ENCODE data around the gene IDH3A.
"Not testable (repeated sequence)": the region's sequence is repeated elsewhere in the genome, so short reads cannot be mapped to it uniquely, and the experiment has no call there.

Gene IDH3A

DNA sequence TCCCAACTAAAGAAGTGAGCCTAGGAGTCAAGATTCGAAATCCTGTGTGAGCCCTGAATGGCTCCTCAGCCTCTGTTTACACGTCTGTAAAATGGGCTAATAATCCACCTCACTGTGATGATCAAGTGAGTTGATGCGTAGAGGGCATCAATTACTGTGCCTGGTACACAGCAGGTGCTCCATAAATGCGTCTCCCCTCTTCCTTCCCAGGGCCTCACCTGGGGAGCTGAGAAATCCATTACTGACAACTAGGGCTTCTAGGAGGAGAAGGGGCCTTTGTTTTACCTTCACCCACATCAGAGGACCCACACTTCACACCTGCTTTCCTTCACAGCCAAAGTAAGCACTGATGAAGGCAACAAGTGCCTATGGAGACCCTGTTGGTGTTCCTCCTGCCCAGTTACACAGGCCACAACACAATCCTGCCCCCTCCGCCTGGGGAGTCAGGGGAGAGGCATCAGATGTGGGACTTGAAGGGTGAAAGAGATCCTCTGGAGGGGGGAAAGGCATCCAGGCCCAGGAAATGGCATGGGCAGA is 19.3 kb upstream of the IDH3A start:
- no peak for DNase-seq

DNA sequence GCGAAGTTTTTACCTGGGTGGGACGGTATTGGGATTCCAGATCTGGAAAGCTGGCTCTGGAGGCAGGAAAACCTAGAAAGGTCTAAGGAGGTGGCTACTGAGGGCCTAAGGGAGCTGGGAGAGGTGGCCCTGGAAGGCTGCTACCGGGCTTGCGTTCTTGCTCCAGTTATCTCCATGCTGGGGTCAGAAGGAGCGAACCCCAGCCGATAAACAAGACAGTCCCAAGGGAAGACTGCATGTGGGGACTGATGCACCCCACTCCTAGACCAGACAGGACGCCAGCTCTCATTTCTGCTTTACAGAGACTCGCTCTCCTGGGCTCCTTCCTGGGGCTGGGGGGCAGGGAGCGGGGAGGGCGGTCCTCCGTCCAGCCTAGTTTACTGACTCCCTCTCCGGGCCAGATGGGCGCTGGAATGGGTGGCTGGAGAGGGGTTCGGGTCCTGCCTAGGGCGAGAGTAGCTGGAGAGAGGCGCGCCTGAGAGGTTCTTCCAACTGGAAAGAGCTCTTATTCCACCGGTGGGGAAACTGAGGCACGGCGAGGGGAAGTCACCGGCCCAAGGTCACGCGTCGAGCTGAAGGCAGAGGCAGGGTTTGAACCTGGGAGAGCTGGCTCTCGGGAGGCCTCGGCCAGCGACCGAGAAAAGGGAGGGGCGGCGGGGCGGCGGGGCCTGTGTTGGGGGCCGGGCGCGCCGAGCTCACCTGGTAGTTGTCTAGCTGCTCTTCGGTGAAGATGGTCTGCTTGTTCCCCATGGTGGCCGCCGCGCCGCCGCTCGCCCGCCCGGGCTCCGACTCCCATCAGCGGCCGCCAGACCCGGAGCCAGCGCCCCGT is 18.5 kb upstream of the IDH3A start:
- no peak for DNase-seq

DNA sequence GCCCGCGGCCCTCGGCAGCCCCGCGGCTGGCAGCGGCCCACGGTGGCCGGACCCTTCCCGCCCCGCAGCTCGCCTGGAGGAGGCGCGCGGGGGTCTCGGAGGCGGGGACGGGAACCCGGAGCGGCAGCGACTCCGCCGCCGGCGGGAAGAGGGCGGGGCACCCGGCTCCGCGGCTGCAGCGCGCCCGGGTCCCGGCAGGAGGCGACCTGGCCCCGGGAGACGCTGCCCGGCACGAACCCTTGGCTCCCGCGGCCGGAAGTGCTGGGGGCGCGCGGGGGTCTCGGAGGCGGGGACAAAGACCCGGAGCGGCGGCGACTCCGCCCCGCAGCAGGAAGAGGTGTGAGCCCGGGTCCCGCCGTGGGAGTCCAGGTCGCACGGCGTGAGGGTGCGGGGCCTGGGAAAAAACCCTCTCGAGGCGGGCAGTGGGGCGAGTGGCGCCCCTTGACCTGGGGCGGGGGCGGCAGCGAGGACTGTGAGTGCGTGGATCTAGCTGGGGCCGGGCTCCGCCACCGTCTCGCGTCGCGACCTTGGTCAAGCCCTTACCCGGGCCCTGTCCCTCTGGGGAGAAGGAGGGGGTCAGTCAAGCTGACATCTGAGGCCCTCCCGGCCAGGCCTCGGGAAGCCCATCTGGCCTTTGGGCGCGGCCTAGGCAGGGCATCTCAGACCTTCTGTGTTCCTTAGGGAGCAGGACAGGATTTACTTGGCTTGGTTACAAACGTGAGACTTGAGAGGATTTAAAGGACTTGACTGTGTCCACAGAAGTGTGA is 17.7 kb upstream of the IDH3A start, which contains the start of gene CIB2:
TSS of gene CIB2 (minus strand) at position 151 of the 767 bp plus-strand sequence. CDS start 230 bp downstream, outside the sequence.
- peak; percentile 76 for DNase-seq

DNA sequence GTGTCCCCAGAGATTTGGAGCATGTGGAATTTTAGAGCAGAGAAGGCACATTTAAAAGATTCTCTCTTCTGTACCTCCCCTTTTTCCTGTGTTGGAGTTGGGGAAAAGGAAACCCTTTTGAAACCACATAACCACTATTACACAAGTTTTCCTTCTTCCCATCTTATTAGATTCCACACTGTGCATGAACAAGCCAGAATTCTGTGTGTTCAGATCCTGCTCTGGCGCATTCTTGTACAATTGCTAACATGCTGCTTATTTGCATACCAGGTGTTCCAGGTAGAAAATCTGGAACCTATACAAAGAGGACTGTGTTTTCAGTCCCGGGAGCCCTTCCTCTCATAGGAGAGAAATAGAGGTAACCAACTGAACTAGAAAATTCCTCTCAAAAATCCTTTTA is 15.4 kb upstream of the IDH3A start:
- DNase-seq: no peak

DNA sequence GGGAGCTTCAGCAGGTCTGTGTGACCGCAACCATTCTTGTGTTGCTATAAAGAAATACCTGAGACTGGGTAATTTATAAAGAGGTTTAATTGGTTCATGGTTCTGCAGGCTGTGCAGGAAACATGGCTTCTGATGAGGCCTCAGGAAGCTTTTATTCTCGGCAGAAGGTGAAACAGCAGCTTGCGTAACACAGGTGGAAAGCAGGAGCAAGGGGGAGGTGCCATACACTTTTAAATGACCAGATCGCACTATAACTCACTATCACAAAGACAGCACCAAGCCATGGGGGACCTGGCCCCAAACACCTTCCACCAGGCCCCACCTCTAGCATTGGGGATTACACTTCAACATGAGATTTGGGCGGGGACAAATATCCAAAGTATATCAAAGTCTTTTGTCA is 9.6 kb upstream of the IDH3A start:
- DNase-seq: no peak

DNA sequence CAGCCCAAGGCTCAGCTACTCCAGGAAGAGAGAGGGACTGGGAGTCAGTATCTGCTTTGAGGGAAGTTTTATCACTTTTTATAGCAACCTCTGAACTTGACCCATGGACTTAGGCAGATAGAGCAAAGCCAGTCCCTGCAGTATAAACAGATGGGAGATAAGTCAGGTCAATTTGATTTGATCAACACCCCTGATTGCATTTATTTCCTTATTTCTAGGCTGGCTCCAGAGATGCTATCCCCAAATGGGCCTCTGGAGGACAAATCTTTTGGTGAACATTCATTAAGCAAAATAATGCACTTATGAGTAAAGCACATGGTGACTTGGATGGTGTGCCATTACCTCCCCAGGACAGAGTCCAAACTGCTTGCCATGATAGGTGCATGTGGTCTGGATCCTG is 8.9 kb upstream of the IDH3A start:
- DNase-seq: no peak

DNA sequence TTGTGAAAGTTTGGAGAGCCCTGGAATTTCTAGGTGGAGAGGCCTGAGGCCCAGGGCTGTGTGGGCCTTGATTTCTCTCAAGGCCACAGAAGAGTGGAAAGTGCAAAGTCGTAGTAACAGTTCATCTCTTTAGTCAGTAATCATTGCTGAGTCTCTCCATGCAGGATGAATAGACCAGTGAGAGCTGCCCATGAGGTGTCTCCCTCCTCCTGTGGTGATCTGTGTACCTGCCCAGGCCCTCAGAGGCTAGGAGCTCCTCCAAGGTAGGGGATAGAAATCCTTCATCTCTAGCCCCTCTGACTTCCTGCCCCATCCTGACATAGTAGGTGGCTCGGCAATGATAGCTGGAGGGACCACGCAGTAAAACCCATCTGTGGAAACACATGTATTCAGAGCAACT is 6.8 kb upstream of the IDH3A start:
- no peak for DNase-seq

DNA sequence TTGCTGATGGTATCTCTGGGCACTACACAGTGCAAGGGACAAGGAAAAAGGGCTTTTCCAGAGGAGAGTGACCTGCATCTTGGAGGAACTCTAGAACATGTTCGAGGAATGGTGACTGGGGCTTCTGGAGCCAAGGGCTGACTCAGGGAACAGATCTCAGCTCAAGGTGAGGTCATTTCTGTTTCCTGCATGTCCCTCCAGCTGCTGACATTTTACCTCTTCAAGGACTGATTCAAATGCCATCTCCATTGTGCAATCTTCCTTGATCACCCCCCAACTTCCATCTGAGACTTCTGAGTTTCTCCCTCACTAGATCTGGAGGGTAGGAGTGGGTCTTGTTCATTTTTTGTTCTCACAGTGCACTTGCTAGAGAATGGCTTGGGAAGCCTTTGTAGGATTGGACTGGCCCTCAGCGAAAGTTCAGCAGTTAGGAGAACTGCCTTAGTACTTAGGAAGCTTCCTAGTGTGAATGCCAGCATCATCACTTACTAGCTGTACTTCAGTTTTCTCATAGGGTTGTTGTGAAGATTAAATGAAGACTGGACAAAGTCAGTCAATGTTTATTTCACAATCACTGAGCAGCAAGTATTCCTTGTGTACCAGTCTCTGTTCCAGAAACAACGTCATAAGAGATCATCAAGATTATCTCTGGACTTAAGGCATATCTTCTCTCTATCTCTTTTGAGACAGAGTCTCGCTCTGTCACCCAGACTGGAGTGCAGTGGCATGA is 2.6 kb upstream of the IDH3A start:
- no peak for DNase-seq

DNA sequence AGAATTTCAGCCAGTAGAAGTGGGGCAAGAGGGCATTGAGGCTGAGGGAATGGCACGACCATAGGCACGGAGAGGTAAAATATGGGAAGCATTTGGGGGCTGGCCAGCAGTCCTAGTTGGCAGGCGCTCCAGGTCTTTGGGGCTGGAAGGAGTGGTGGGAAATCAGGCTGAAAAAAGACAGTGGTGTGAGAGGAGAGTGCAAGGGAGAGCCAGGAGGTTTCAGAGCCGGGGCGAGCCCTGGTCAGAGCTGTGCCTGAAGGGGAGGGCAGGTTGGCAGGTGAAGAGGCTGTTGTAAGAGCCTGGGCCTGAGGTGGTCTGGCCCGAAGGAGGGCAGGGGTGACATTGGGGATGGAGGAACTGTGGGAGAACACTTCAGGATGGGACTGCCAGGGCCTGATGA is 1.6 kb upstream of the IDH3A start:
- DNase-seq: no peak

DNA sequence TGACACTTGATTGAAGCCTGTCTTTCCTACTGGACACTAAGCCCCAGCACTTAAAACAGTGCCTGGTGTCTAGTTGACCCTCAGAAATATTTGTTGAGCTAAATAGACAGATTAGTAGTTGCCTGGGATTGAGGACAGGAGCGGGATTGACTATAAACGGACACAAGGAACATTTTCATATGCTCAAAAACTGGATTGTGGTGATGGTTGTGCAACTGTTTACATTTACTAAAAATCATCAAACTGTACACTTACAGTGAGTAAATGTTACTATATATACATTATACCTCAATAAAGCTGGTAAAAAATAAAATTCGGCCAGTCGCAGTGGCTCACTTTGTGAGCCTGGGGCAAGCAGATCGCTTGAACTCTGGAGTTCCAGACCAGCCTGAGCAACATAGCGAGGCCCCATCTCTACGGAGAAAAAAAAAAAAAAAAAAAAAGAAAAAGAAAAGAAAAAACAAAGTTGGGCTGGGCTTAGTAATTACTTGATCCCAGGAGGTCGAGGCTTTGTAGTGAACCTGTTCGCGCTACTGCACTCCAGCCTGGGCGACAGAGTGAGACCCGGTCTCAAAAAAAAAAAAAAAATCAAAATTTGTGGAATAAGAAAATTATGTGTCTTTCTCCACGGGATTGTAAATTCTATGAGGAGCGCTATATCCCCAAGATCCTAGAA is 632 bp upstream of the IDH3A start:
- DNase-seq: peak; percentile 3

DNA sequence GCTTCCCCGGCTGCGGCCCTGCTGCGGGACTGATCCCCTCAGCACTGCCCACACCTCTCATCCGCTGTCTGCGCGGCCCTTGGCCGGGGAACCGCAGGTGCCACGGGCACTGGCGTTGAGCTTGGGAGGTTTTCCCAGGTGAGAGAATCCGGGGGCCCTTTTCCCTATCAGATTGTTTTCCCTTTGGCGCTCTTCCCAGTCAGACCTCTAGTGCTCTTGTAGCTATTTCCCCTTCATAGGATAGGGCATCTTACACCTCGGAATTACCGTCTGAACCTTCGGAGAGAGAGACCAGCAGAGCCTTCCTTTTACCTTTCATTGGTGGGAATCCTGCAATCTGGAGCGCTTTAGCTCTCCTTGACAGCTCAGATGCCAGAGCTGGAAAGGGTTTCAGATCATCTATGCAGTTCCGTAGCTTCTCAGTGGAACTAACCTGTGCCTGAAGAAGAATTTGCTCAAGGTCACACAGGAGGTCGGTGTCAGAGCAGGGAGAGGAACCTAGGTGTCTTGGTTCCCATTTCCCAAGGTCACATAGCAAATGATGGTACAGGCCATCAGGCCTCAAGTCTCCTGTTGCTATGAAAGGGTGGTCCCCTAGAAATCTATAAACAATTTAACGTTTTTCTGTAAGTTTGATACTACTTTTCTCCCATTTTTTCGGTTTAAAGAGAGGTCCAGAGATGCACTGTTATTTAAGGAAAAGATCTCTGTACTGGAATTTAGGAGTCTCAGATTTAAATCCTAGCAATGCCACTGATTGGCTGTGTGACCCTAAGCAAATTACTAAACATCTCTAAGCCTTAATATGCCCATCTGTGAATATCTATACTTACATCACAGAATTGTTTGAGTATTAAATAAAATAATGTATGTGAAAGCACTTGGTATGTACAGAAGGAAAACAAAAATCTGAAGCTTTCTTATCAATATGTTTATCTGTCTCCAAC is 916 bp downstream of the IDH3A start:
- peak; percentile 21 for DNase-seq

DNA sequence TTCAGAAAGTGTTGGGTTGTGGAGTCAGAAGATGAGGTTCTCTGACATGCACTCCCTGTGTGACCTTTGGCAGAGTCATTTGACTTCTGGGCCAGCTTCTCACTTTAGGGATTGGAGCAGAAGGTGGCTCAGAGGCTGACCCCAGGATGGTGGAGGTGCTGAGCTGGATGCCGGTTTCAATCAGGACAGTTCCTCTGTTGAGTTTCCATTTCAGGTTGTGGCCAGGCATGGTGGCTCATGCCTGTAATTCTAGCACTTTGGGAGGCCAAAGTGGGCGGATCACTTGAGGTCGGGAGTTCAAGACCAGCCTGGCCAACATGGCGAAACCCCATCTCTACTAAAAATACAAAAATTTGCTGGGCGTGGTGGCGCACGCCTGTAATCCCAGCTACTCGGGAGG is 1.9 kb downstream of the IDH3A start:
- not testable (repeated sequence) for DNase-seq

DNA sequence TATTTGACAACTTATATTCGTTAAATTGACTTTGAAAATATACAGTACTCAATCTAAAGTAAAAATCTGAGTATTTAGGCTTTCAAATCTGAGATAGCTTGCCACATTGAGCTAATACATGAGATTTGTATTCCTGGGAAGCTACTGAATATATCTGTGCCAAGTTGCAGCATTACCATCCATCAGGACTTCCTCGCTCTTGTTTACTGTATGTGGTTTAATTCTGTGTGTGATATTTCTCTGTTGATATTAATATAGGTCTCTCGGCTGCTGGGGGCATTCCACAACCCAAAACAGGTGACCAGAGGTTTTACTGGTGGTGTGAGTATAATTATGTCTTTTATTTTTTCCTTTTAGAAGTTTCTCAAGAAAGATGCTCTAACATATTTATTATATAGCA is 5.8 kb downstream of the IDH3A start:
- no peak for DNase-seq

DNA sequence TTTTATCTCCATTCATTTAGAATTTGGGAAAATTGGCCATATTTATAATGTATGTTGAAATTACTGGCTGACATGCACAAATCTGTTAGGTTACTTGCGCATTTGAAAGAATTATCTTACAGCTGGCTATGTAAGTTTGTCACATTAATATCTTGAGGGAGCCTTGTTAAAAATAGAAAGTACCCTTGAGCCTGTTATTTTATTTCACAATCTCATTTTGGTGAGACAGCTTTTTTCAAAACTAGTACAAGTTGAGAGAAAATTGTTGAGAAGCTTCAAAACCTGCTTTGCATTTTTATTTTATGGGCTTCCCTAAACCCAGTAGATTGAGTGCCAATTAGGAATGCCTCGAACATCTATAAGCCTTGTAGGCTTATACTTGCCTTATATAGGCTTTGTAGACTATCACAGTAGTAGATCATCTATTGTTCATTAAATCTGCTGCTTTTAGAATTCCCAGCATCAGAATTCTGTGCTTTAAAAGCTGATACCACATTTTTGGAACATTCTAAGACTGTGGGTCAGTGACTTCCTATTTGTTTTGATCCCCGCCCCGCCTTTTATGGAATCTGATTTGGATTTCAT is 6.3 kb downstream of the IDH3A start:
- DNase-seq: no peak

DNA sequence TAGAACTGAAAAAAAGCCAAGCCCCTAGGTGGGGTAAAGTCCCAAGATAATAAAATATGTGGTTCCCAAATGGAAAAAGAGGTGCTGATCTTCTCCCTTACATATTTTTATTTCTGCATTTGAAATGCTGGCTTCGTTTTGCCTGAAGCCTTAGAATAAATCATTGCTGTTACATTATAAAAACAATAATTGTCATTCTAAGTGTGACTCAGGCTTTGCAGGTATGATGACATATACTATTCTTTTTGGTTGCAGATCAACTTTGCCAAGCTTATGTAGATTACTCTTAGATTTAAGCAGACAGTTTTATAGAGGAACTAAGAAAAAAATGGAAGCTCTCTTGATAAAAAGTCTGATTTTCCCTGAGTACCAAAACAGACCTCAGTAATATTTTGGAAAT is 7.5 kb downstream of the IDH3A start:
- DNase-seq: no peak

DNA sequence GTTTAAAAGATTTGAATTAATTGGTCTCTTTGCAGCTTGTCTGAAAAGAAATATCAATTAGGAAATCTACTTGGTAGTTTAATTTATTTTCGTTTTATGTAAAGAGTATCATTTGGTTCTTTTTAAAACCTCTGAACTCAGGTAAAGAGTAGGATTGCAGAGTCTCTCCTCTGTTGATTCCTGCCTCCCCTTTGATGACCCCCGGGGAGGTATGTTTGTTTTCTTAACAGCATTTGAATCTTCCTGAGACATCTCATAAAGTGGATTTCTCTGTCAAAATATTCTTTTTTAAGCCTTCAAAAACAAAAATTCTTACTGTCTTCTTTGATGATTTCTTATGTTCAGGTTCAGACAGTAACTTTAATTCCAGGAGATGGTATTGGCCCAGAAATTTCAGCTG is 8.0 kb downstream of the IDH3A start:
- DNase-seq: no peak

DNA sequence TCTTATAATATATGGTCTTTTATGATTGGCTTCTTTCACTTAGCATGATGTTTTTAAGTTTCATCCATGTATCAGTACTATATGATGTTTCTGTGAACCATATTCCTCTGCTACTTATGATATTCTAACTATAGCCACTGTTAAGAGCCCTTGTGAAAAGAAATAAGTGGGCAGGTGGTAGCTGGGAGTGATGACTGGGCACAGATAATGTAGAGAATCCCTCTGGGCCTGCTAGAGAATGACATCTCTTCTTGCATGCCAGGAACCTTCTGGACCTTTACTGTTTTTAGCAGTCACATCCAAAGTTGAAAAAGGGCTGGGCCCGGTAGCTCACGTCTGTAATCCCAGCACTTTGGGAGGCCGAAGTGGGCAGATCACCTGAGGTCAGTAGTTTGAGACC is 10.2 kb downstream of the IDH3A start:
- DNase-seq: no peak

DNA sequence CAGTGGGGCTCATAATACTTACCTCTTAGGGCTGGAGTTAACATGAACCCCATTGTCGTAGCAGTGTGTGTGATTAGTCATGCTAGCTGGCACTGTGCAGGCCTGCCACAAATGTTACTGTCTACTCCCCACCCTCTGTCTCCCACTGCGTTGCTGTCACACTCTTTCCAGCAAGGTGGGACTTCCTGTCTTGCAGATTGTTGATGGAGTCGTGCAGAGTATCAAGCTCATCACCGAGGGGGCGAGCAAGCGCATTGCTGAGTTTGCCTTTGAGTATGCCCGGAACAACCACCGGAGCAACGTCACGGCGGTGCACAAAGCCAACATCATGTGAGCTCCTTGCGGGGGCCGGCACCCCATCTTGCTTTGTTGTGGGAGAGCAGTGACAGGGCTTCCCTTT is 12.9 kb downstream of the IDH3A start:
- DNase-seq: no peak

DNA sequence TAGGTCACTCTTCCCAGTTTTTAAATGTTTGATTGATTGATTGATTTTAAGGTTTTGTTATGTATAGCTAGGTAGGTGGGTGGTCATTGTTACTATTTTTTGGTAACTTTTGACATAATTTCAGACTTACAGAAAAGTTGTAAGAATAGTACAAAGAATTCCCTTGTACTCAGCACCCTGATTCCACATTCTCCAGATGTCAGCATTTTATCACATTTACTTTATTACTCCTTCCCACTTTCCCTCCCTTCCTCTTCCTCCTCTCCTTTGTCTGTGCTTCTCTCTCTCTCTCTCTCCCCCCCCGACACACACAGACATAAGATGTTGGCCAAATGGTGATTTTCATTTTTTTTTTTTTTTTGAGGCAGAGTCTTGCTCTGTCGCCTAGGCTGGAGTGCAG is 14.8 kb downstream of the IDH3A start:
- no peak for DNase-seq

DNA sequence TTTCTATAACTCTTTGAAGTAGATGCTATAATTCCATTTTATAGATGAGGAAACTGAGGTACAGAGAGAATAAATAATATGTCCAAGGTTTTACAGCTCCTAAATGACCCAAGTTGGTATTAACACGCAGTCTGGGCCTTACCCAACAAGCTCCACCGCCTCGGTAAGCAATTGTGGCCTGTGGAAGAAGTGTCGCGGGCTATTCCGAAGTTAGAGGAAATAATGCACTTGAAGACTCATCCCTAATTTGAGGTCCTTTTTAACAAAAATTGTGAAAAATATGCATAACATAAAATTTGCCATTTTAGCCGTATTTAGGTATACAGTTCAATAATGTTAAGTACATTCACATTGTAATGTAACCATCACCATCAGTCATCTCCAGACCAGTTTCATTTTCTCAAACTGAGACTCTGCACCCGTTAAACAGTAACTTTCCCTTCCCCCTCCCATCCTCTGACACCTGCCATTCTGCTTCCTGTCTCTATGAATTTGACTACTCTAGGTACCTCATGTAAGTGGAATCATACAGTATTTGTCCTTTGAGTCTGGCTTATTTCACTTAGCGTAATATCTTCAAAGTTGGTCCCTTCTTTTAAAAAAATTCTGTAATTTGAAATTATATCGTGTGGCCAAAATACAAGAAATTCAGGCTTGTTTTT is 18.2 kb downstream of the IDH3A start:
- DNase-seq: no peak

DNA sequence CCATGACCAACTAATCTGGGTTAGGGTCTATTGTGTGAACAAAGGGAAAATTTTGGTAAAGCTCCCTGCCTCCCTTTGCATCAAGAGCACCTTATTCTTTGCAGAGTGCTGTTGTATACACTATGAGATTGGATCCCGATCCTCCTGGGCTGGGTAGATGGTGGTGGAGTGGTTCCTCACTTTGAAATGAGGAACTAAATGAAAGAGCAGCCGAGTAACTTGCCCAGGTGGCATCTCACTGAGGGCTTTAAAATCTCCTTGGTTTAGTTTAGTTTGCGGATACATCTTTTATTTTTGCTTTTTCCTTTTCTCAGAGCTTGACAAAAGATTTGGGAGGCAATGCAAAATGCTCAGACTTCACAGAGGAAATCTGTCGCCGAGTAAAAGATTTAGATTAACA is 19.4 kb downstream of the IDH3A start:
- no peak for DNase-seq

All from fibroblast of skin of right biceps (primary cell).